OCI-LY7 (cell line): Measurements from ENCODE around the gene TMEM39B. TPM values are rescaled to one million over a fixed set of nuclear protein-coding genes. Genes with fewer than 3 reads are reported as not detected.

Experiments used
- BruUV-seq: library from RNA; stranded (reverse); fragments of 400-500 nt; replicated peaks from 2 replicates; lab custom pipeline; 2021; lab: Mats Ljungman, UMichigan
- CTCF ChIA-PET: fragments of 300-600 bp; sonication (Branson Sonifier 250); formaldehyde crosslinking; loops from one replicate; lab custom pipeline; 2022; ENCODE audit warnings: antibody characterized with exemption; ENCODE audit not compliant: unreplicated experiment; lab: Charles Lee
- POLR2A ChIA-PET: fragments of 300-600 bp; sonication (Branson Sonifier 250); formaldehyde crosslinking; loops from one replicate; lab custom pipeline; 2022; ENCODE audit warnings: antibody characterized with exemption; lab: Charles Lee
- DNase-seq: peaks from one replicate; pipeline ENCODE4 v3.0.0-alpha.2; 2015; ENCODE audit warnings: low spot score
- H2AFZ ChIP-seq: fragments of 200-600 bp; sonication (generic), shearing (Covaris generic); 2 replicates; pipeline ENCODE4 v1.6.1; 2014; ENCODE audit warnings: mild to moderate bottlenecking, antibody characterized with exemption, low read length, moderate library complexity
- H3K27ac ChIP-seq: fragments of 200-600 bp; sonication (generic); 2 replicates; pipeline ENCODE4 v1.5.1; 2014; ENCODE audit warnings: mixed run types, low read depth, mild to moderate bottlenecking, moderate library complexity, low read length, inconsistent platforms; ENCODE audit not compliant: poor library complexity, severe bottlenecking
- H3K36me3 ChIP-seq: fragments of 200-600 bp; sonication (generic); 2 replicates; pipeline ENCODE4 v1.6.1; 2014; ENCODE audit warnings: mild to moderate bottlenecking, antibody characterized with exemption, low read length, moderate library complexity, mixed read lengths; ENCODE audit not compliant: insufficient read depth
- H3K4me1 ChIP-seq: fragments of 200-600 bp; sonication (generic); 2 replicates; pipeline ENCODE4 v1.5.1; 2014; ENCODE audit warnings: mild to moderate bottlenecking, low read length; ENCODE audit not compliant: insufficient read depth, poor library complexity, severe bottlenecking
- H3K4me2 ChIP-seq: fragments of 200-600 bp; sonication (generic); 2 replicates; pipeline ENCODE4 v1.6.1; 2014; ENCODE audit warnings: mild to moderate bottlenecking, low read length
- H3K4me3 ChIP-seq: fragments of 200-600 bp; sonication (generic); 2 replicates; pipeline ENCODE4 v1.5.1; 2014; ENCODE audit warnings: mild to moderate bottlenecking, low read depth, low read length; ENCODE audit not compliant: poor library complexity, severe bottlenecking
- H3K79me2 ChIP-seq: fragments of 200-600 bp; sonication (generic); 2 replicates; pipeline ENCODE4 v1.6.1; 2016; ENCODE audit warnings: low read depth, mild to moderate bottlenecking, low read length, moderate library complexity, mixed read lengths; ENCODE audit not compliant: insufficient read depth
- H3K9me2 ChIP-seq: fragments of 200-600 bp; sonication (generic); 2 replicates; pipeline ENCODE4 v1.6.1; 2016; ENCODE audit warnings: mild to moderate bottlenecking, low read length, mixed read lengths; ENCODE audit not compliant: insufficient read depth
- H3K9me3 ChIP-seq: fragments of 200-600 bp; sonication (generic); 2 replicates; pipeline ENCODE4 v1.6.1; 2014; ENCODE audit warnings: mild to moderate bottlenecking, mixed run types, low read length, mixed read lengths
- H4K20me1 ChIP-seq: fragments of 200-600 bp; sonication (generic); 2 replicates; pipeline ENCODE4 v1.6.1; 2014; ENCODE audit warnings: mild to moderate bottlenecking, antibody characterized with exemption, low read length, moderate library complexity, mixed read lengths; ENCODE audit not compliant: insufficient read depth
- CTCF ChIP-seq: fragments of 200-600 bp; sonication (generic); conservative IDR thresholded peaks from 2 replicates; pipeline ENCODE4 v1.5.1; 2014; ENCODE audit warnings: mild to moderate bottlenecking, antibody characterized with exemption, low read length, moderate library complexity, mixed read lengths
- EZH2phosphoT487 ChIP-seq: fragments of 200-600 bp; sonication (generic); IDR thresholded peaks from 2 replicates; pipeline ENCODE4 v1.6.1; 2018; ENCODE audit warnings: low read depth, borderline replicate concordance, mild to moderate bottlenecking, mixed run types, antibody characterized with exemption, low read length, moderate library complexity, mixed read lengths
- intact Hi-C: fragments of 100-400 bp; cut with micrococcal nuclease; formaldehyde crosslinking; loops from one replicate; pipeline ENCODE4 v1.10.0; 2022; ENCODE audit not compliant: unreplicated experiment
- total RNA-seq, 2 experiments: library from RNA; depleted of rRNA in 1 of 2; stranded (reverse); fragments of >200 nt in 1 of 2; shearing (Covaris generic) in 1 of 2; gene quantifications; 2 replicates each; pipeline ENCODE4 v1.2.3, GENCODE V29; 2014 to 2022

TMEM39B gene
- total RNA-seq, 2 experiments from 2014 or later, result 11.3 to 35.9 TPM

- TF ChIP-seq EZH2phosphoT487 (no peak), CTCF (no peak)
- Histone ChIP-seq H3K4me2 (no peak overlapping the region), H3K79me2 (peaks cover 13% of the 10 kb centered on the region), H3K4me1 (peaks cover 8% of the 10 kb centered on the region), H4K20me1 (no peaks in the 10 kb centered on the region; the same call in 1 of the 2 replicates), H3K27ac (no peak overlapping the region), H3K4me3 (no peak overlapping the region), H2AFZ (no peak overlapping the region), H3K9me3 (no peaks in the 10 kb centered on the region), H3K36me3 (peaks cover 30% of the 10 kb centered on the region), H3K9me2 (no peaks in the 10 kb centered on the region)
- POLR2A ChIA-PET, result interaction anchor here (0.7 kb wide), 1 partner anchor 44 kb away, joined by 3 read pairs; no protein-coding TSS in a partner anchor
- DNase-seq, result no peak
- BruUV-seq, result no TSS peak
- intact Hi-C loops, result no loop called here
- CTCF ChIA-PET, result no interaction called here
Measured at GRCh38 chr1:32104127-32104526, 31.4 kb downstream of the TMEM39B start.

- Histone ChIP-seq H3K27ac (no peak overlapping the region), H4K20me1 (no peaks in the 10 kb centered on the region; the same call in 1 of the 2 replicates), H3K4me1 (peaks cover 12% of the 10 kb centered on the region), H3K9me3 (no peaks in the 10 kb centered on the region), H3K79me2 (peaks cover 25% of the 10 kb centered on the region), H3K9me2 (no peaks in the 10 kb centered on the region), H2AFZ (no peak overlapping the region), H3K4me2 (no peak overlapping the region), H3K4me3 (no peak overlapping the region), H3K36me3 (peaks cover 24% of the 10 kb centered on the region)
- CTCF ChIA-PET, result no interaction called here
- TF ChIP-seq CTCF, result no peak
- no peak for TF ChIP-seq EZH2phosphoT487
- POLR2A ChIA-PET, result interaction anchor here (0.6 to 0.7 kb wide), 2 partner anchors 240 to 575 kb away, joined by 3 to 4 read pairs; no protein-coding TSS in a partner anchor
- intact Hi-C loops, result no loop called here
- BruUV-seq, result no TSS peak
- no peak for DNase-seq
Measured at GRCh38 chr1:32105338-32105737, 32.6 kb downstream of the TMEM39B start.

GRCh38 chr1:32106663-32107275 is 34.0 kb downstream of the TMEM39B start:
- Histone ChIP-seq H3K9me3 (no peaks in the 10 kb centered on the region), H3K4me2 (peak overlapping the region; percentile 84), H3K79me2 (peaks cover 39% of the 10 kb centered on the region), H3K36me3 (peaks cover 15% of the 10 kb centered on the region; the same call in 1 of the 2 replicates), H3K4me1 (peaks cover 26% of the 10 kb centered on the region), H3K27ac (no peak overlapping the region), H3K9me2 (no peaks in the 10 kb centered on the region), H4K20me1 (peaks cover 12% of the 10 kb centered on the region), H3K4me3 (peak overlapping the region; percentile 97), H2AFZ (peak overlapping the region; percentile 66; the same call in 1 of the 2 replicates)
- intact Hi-C loops, result no loop called here
- TSS peak; percentile 65 for BruUV-seq
- TF ChIP-seq EZH2phosphoT487, result no peak
- no peak for TF ChIP-seq CTCF
- POLR2A ChIA-PET, result interaction anchor here (0.6 to 5.6 kb wide), 4 partner anchors 14 to 290 kb away, joined by 3 to 27 read pairs (median 4); partner anchors contain the start of gene TMEM39B
- no peak for DNase-seq
- CTCF ChIA-PET, result no interaction called here
